HUES48 (cell line): Measurements from ENCODE around the gene ST6GAL1.
A peak's percentile ranks its signal among the peaks of the same experiment; 100 is the strongest.

Experiments
- H3K27ac ChIP-seq: one replicate; pipeline ENCODE4 v1.7.0; 2013; ENCODE audit warnings: low read depth, low read length, inconsistent platforms
- H3K27me3 ChIP-seq: 2 replicates; pipeline ENCODE4 v1.6.1; 2013; ENCODE audit warnings: mild to moderate bottlenecking, low read length; ENCODE audit not compliant: control insufficient read depth, insufficient read depth
- H3K36me3 ChIP-seq: 2 replicates; pipeline ENCODE4 v1.6.1; 2013; ENCODE audit warnings: low read length; ENCODE audit not compliant: control insufficient read depth, insufficient read depth
- H3K4me1 ChIP-seq: 2 replicates; pipeline ENCODE4 v1.6.1; 2013; ENCODE audit warnings: mild to moderate bottlenecking, low read length; ENCODE audit not compliant: control insufficient read depth, insufficient read depth
- H3K4me3 ChIP-seq: 2 replicates; pipeline ENCODE4 v1.5.1; 2013; ENCODE audit warnings: mild to moderate bottlenecking, low read depth, low read length
- H3K9ac ChIP-seq: 2 replicates; pipeline ENCODE4 v1.6.1; 2013; ENCODE audit warnings: mild to moderate bottlenecking, low read depth, low read length, moderate library complexity
- H3K9me3 ChIP-seq: 2 replicates; pipeline ENCODE4 v1.6.1; 2013; ENCODE audit warnings: low read length; ENCODE audit not compliant: control insufficient read depth, insufficient read depth

The ST6GAL1 gene

DNA sequence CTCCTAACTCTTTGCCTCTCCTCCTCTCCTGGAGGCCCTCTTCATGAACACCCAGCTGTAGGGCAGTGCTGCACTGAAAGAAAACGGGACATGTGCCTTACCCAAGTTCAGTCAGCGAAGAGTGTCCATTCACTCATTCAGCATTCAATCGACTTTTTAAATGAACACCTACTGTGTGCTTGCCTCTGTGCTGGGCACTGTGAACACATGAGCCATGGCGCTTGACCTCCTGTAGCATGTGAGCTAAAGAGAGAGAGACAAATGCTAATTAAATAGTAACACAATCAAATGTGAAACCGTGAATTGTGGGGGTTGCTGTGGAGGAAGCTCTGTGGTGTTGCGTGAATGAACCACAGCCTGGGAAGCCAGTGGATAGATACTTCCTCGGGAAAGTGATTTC lies 43.4 kb downstream of the ST6GAL1 start:
- H3K4me1 ChIP-seq = no peaks in the 10 kb centered on the region; the same call in 1 of the 2 replicates
- H3K36me3 ChIP-seq = peaks cover 76% of the 10 kb centered on the region
- H3K27me3 ChIP-seq = no peaks in the 10 kb centered on the region
- H3K9ac ChIP-seq = no peak overlapping the region
- H3K27ac ChIP-seq = no peak overlapping the region
- H3K9me3 ChIP-seq = no peaks in the 10 kb centered on the region
- H3K4me3 ChIP-seq = no peak overlapping the region

DNA sequence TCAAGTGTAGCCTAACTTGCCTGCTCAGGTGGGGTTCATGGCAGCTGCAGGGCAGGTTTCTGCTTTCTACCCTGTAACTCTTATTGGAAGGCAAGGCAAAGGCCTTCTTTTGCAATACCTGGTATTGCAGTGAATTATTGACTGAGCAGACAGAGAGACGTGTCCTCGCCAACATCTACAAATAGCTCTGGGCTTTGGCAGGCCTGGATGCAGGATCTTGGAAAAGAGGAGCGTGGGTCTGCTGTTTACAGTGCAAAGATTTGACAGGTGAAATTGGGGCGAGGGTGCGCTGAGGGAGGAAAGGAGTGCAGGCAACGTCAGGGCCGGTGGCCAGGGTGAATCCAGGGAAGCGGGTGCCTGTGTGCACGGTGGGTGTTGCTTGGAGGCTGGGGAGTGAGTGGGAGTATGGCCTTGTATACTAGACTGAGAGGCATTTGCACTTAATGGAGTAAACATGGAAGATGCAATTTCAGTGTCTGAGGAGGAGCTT lies 44.5 kb downstream of the ST6GAL1 start:
- Histone ChIP-seq H3K36me3 (peaks cover 79% of the 10 kb centered on the region), H3K4me1 (no peaks in the 10 kb centered on the region; the same call in 1 of the 2 replicates), H3K9me3 (no peaks in the 10 kb centered on the region), H3K27ac (no peak overlapping the region), H3K4me3 (no peak overlapping the region), H3K27me3 (no peaks in the 10 kb centered on the region), H3K9ac (no peak overlapping the region)

DNA sequence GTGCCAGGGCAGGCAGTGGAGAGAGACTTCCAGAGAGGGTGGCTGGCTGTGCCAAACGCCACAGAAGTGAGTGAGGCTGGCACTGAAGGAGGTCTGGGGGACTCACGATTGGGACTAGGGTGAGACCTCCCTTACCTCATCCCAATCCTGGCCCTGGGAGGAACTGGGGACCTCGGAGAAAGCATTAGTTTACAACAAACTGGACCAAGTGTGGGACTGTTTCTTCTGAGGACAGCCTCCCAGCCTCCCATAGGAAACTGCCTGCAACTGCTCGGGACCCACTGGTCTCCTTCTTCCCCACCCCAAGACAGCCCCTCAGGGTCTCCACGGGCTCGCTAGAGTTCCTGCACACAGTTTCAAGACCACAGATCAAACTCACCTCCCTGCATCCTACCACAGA lies 45.4 kb downstream of the ST6GAL1 start:
- no peak overlapping the region for H3K9ac ChIP-seq
- H3K27ac ChIP-seq = no peak overlapping the region
- H3K36me3 ChIP-seq = peaks cover 81% of the 10 kb centered on the region
- no peaks in the 10 kb centered on the region for H3K27me3 ChIP-seq
- no peaks in the 10 kb centered on the region for H3K9me3 ChIP-seq
- H3K4me1 ChIP-seq = no peaks in the 10 kb centered on the region; the same call in 1 of the 2 replicates
- no peak overlapping the region for H3K4me3 ChIP-seq

DNA sequence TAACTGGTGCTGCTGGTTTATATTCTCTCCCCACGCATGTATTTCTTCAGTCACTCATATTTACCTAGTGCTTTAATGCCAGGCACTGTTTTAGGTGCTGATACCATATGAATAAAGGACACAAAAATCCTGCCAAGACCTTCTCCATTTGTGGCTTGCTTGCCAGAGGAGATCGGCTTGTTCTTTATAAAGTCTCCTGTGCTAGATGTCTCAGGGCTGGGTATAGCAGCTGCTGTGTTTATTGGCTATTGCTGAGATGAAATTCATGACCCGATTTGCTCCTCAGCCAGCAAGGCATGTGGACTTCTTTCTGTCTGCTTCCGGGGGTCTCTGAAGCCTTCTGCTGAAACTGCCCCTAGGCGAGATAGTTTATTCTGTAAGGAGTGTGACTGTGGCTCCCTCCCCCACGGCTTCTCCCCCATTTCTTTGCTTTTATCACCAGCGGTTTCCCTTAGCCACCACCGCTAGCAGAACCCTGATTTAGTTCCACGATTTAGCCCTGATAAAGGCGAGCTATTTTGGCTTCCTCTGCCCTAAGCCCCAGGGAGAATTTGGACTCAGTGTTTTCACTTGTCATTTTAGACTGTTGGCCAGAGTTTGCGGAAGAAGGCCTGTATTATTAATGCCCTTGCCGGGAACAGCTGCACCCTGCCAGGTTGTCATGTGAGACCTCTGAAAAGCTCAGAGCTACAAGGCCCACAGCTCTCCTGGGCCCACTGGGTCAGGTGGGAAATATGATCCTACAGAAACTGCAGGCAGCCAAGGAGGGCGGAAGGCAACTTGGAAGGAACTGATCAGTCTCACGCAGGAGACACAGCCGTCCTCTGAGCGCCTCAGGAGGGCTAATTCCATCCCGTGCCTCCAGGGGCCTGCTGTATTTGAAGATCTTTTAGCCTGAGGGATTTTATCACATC lies 46.8 kb downstream of the ST6GAL1 start:
- H3K9ac ChIP-seq = no peak overlapping the region
- H3K4me1 ChIP-seq = no peaks in the 10 kb centered on the region; the same call in 1 of the 2 replicates

DNA sequence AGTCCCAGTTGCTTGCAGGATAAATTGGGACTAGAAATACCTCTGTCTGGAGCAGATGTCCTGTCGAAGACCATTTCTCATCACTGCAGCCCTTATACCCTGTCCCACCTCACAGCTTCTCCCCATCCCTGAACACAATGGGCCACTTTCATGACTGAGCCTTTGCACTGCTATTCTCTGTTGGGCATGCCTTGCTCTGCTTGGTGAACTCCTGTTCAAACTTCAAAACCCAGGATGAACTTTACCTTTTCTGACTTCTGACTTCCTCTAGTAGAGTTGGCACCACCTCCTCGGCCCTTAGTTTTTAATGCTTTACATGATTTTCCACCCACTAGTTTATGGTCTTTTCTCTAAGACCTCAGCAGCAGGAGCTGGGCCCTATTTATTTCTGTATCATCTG lies 48.4 kb downstream of the ST6GAL1 start:
- no peak overlapping the region for H3K27ac ChIP-seq
- H3K9me3 ChIP-seq = no peaks in the 10 kb centered on the region
- no peaks in the 10 kb centered on the region for H3K27me3 ChIP-seq
- H3K36me3 ChIP-seq = peaks cover 86% of the 10 kb centered on the region
- no peak overlapping the region for H3K4me3 ChIP-seq
- no peaks in the 10 kb centered on the region; the same call in 1 of the 2 replicates for H3K4me1 ChIP-seq
- no peak overlapping the region for H3K9ac ChIP-seq

More for the DNA sequence above, 46.8 kb downstream of the ST6GAL1 start:
- Histone ChIP-seq H3K27ac (peak overlapping the region; percentile 37), H3K9me3 (no peaks in the 10 kb centered on the region), H3K36me3 (peaks cover 83% of the 10 kb centered on the region), H3K27me3 (no peaks in the 10 kb centered on the region), H3K4me3 (no peak overlapping the region)

DNA sequence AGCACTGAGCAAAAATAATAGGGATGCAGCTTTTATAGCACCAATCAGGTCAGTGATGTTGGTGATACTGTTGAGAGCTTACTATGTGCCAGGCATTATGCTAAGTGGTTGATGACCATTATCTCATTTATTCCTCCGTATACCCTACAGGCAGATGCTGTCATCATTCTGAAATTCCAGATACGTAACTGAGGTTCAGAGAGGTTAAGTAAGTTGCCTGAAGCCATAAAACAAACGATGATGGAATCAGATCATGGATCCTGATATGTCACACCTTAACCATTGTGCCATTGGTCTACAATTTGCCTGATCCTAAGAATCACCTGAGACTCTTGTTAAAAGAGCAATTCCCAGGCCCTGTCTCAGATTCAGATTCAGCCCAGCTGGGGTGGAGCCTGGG lies 49.5 kb downstream of the ST6GAL1 start:
- no peak overlapping the region for H3K9ac ChIP-seq

DNA sequence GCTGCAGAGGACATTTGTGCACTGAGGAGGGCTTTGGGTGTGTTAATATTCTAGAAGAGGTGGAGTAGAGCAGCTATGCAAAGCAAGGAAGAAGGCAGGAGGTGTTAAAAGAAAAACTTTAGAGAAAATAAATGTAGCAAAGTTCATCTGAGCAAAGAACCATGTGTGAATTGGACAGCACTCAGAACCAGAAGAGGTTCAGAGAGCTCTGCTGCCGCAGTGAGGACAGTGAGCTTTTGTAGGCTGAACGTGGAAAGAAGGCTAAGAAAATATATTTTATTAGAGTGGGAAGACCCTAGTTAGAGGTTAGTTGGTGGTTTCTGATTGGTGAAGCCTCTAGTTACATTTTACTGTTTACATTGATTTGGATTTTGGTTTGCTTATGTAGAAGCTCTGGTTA lies 50.7 kb downstream of the ST6GAL1 start:
- Histone ChIP-seq H3K4me1 (no peaks in the 10 kb centered on the region; the same call in 1 of the 2 replicates), H3K9me3 (no peaks in the 10 kb centered on the region), H3K27me3 (no peaks in the 10 kb centered on the region), H3K9ac (no peak overlapping the region), H3K4me3 (no peak overlapping the region), H3K36me3 (peaks cover 73% of the 10 kb centered on the region), H3K27ac (no peak overlapping the region)

More for the DNA sequence above, 49.5 kb downstream of the ST6GAL1 start:
- Histone ChIP-seq H3K36me3 (peaks cover 80% of the 10 kb centered on the region), H3K4me1 (no peaks in the 10 kb centered on the region; the same call in 1 of the 2 replicates), H3K9me3 (no peaks in the 10 kb centered on the region), H3K27me3 (no peaks in the 10 kb centered on the region), H3K27ac (no peak overlapping the region), H3K4me3 (no peak overlapping the region)

DNA sequence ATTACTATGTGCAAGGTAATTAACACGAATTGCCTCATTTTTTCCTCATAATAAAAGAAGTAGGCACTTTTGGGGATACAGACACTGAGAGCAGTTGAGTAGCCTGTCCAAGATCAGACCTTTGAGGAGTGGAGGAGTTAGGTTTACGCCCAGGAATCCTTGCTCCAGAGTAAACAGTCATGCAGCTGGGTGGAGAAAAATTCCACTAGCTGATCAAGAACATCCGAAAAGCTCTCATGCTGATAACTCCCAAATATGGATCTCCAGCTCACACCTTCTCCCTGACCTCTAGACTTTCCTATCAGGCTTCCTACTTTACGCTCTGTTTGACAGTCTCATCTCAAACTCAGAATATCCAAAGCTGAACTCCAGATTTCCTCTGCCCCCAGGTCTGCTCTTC lies 53.3 kb downstream of the ST6GAL1 start:
- no peak overlapping the region for H3K4me3 ChIP-seq
- no peak overlapping the region for H3K27ac ChIP-seq
- no peaks in the 10 kb centered on the region for H3K27me3 ChIP-seq
- H3K4me1 ChIP-seq = no peaks in the 10 kb centered on the region
- peaks cover 72% of the 10 kb centered on the region for H3K36me3 ChIP-seq
- no peaks in the 10 kb centered on the region for H3K9me3 ChIP-seq
- no peak overlapping the region for H3K9ac ChIP-seq

DNA sequence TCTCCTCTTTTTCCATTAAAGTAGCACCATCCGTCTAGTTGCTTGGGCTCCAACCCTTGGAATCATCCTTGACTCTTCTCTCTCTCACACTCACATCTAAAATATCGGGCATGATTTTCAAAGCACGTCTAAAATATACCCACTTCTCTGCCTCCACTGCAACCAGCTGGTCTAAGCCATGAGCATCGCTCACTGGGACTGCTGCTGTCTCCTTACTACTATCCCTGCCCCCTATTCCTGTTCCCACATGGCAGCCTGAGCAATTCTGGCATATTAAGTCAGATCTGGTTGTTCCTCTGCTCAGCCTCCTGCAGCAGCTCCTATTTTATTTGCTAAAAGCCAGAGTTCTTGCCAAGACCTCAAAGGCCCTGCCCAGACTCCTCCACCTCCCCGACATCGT lies 53.7 kb downstream of the ST6GAL1 start:
- no peak overlapping the region for H3K27ac ChIP-seq
- no peaks in the 10 kb centered on the region for H3K9me3 ChIP-seq
- no peaks in the 10 kb centered on the region for H3K27me3 ChIP-seq
- no peaks in the 10 kb centered on the region for H3K4me1 ChIP-seq
- peaks cover 69% of the 10 kb centered on the region for H3K36me3 ChIP-seq
- no peak overlapping the region for H3K9ac ChIP-seq
- no peak overlapping the region for H3K4me3 ChIP-seq

DNA sequence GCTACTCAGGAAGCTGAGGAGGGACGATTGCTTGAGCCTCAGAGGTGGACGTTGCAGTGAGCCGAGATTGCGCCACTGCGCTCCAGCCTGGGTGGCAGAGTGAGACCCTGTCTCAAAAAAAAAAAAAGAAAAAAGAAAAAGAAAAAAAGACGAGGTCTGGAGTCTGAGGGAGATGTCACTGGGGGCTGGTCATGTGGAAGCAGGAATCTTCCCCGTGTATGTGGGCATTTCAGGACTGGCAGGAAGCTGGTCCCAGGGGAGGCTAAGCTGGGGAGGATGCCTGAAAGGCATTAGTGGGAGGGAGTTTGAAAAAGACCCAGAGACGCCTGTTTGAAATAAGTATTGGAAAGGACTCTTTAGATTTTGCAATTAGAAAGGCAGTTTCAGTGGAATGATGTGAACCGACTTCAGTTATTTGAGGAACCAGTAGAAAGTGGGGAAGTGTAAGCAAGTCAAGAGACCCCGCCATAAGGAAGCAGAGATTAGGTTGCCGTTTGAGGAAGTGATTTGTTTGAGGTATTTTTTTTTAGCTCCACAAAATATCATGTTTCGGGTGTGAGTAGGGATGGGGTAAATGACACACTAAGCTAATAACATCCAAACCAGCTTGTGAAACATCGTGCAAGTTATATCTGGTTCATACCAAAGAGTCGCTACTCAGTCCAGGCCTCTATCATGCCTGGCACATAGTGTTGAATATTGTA lies 55.5 kb downstream of the ST6GAL1 start:
- no peak overlapping the region for H3K9ac ChIP-seq
- H3K9me3 ChIP-seq = no peaks in the 10 kb centered on the region
- no peaks in the 10 kb centered on the region for H3K4me1 ChIP-seq
- H3K27ac ChIP-seq = no peak overlapping the region
- H3K27me3 ChIP-seq = no peaks in the 10 kb centered on the region
- peaks cover 61% of the 10 kb centered on the region for H3K36me3 ChIP-seq
- no peak overlapping the region for H3K4me3 ChIP-seq

DNA sequence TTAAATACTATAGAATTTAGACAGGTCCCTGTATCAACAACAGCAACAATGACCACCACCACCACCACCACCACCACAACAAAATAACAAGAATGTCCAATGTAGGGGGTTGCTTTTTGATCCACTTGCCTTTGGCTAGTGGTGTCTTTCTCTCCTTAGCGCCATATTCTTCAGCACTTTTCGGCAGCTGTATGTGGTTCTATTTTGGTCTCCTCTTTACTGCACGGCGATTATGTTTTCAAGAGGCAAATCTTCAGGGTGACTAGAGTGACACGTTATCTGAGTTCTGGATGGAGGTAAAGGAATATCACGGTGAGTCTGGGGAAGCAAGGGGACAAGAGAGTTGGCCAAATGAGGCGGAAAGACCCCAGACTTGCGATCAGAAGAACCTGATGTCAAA lies 56.1 kb downstream of the ST6GAL1 start:
- Histone ChIP-seq H3K4me3 (no peak overlapping the region), H3K9ac (no peak overlapping the region), H3K27ac (no peak overlapping the region), H3K27me3 (no peaks in the 10 kb centered on the region), H3K9me3 (no peaks in the 10 kb centered on the region), H3K36me3 (peaks cover 61% of the 10 kb centered on the region), H3K4me1 (no peaks in the 10 kb centered on the region)
